ENCODE results near the gene KIRREL3. TPM values are rescaled to one million over a fixed set of nuclear protein-coding genes. Genes with fewer than 3 reads are reported as not detected.

Gene KIRREL3
- total and polyA plus RNA-seq, 12 donors: 0.13 to 0.58 (median 0.30) TPM

GRCh38 chr11:126748100-126748791 lies 252.3 kb downstream of the KIRREL3 start:
- Histone ChIP-seq H3K27me3 (peaks cover 0 to 30% (median 5%) of the 10 kb centered on the region in 7 donors), H3K27ac (no peak overlapping the region), H3K4me1 (no peaks in the 10 kb centered on the region), H3K36me3 (no peaks in the 10 kb centered on the region), H3K9me3 (no peaks in the 10 kb centered on the region), H3K4me3 (no peak overlapping the region)
- TF ChIP-seq CTCF (IDR thresholded peaks at IDR 0.05): no peak
- 66 to 68% methylated on average over 17 of the region's 17 CpGs for WGBS, 2 donors
- intact Hi-C loops (cut with DNase I): no loop called here
- ATAC-seq: no peak
- no peak for DNase-seq

- ATAC-seq: no peak
- TF ChIP-seq CTCF (IDR thresholded peaks at IDR 0.05): no peak
- Histone ChIP-seq H3K9me3 (no peaks in the 10 kb centered on the region), H3K27me3 (peaks cover 0 to 31% (median 5%) of the 10 kb centered on the region in 7 donors), H3K4me3 (no peak overlapping the region), H3K36me3 (no peaks in the 10 kb centered on the region), H3K27ac (no peak overlapping the region), H3K4me1 (no peaks in the 10 kb centered on the region)
- WGBS, 2 donors: 83 to 92% methylated on average over 9 of the region's 9 CpGs
- no peak for DNase-seq
- intact Hi-C loops (cut with DNase I): no loop called here
Observed at GRCh38 chr11:126747315-126747714, 253.3 kb downstream of the KIRREL3 start.

- DNase-seq: no peak
- WGBS, 2 donors: 89 to 94% methylated on average over 4 of the region's 4 CpGs
- intact Hi-C loops (cut with DNase I): no loop called here
- no peak overlapping the region for H3K27ac ChIP-seq
- no peak overlapping the region for H3K4me3 ChIP-seq
- no peaks in the 10 kb centered on the region for H3K4me1 ChIP-seq
- no peak for ATAC-seq
- H3K9me3 ChIP-seq: no peaks in the 10 kb centered on the region
- H3K27me3 ChIP-seq: peaks cover 0 to 39% (median 5%) of the 10 kb centered on the region in 7 donors
- no peaks in the 10 kb centered on the region for H3K36me3 ChIP-seq
- TF ChIP-seq CTCF (IDR thresholded peaks at IDR 0.05): no peak
Observed at GRCh38 chr11:126746443-126746842, 254.1 kb downstream of the KIRREL3 start.

- DNase-seq (no peak), ATAC-seq (no peak)
- no peak overlapping the region for H3K4me3 ChIP-seq
- no peaks in the 10 kb centered on the region for H3K4me1 ChIP-seq
- H3K36me3 ChIP-seq: no peaks in the 10 kb centered on the region
- no peak overlapping the region for H3K27ac ChIP-seq
- H3K27me3 ChIP-seq: peaks cover 0 to 46% (median 5%) of the 10 kb centered on the region in 7 donors
- H3K9me3 ChIP-seq: no peaks in the 10 kb centered on the region
- intact Hi-C loops (cut with DNase I): no loop called here
- 83 to 84% methylated on average over 4 of the region's 4 CpGs for WGBS, 2 donors
- TF ChIP-seq CTCF (IDR thresholded peaks at IDR 0.05): no peak
Observed at GRCh38 chr11:126744699-126745098, 255.9 kb downstream of the KIRREL3 start.
